ENCODE results near the gene SELENOK. TPM values are rescaled to one million over a fixed set of nuclear protein-coding genes. Genes with fewer than 3 reads are reported as not detected.

Gene SELENOK
- total RNA-seq, 1 experiment from 2014 or later = 16.3 TPM

DNA sequence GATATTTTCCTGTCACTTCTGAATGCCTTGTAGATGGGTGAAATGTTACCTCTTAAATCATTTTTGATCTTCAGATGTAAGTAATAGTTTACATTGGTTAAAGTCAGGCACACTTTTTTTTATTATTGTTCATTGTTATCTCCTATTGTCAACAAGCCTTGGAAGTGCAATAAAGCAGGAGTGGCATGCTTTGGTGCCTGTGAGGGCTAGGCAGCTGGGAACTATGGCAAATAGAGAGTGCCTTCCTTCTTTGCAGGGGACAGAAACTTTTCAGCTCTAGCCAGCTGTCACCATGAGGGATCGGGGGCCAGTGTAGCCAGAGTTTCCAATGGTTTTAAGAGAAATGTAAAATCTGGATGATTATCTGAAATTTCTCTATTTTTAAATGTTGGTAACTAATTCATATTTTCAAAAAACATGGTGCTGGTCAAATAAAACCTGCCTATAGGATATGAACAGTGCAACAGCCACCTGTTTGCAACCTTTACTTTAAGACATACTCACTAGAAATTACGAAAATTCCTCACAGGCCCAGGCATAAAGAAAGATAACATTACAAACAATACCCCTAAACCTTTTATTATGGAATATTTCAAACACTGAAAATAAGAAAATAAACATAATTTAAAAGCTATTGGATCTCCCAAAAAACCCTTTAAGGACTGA lies 9.1 kb upstream of the SELENOK start:
- no TSS peak for BruUV-seq (replicated peaks)
- no peak for ATAC-seq
- TF ChIP-seq POLR2AphosphoS5 (IDR thresholded peaks at IDR 0.05; ENCODE audit: low read depth, low read length) (no peak), TCF7L2 (IDR thresholded peaks at IDR 0.05; ENCODE audit: low read depth, low read length) (no peak), SIN3A (IDR thresholded peaks at IDR 0.05; ENCODE audit: borderline replicate concordance, insufficient read depth, low read depth, low read length) (no peak)
- TF ChIP-seq, protein P1, sequence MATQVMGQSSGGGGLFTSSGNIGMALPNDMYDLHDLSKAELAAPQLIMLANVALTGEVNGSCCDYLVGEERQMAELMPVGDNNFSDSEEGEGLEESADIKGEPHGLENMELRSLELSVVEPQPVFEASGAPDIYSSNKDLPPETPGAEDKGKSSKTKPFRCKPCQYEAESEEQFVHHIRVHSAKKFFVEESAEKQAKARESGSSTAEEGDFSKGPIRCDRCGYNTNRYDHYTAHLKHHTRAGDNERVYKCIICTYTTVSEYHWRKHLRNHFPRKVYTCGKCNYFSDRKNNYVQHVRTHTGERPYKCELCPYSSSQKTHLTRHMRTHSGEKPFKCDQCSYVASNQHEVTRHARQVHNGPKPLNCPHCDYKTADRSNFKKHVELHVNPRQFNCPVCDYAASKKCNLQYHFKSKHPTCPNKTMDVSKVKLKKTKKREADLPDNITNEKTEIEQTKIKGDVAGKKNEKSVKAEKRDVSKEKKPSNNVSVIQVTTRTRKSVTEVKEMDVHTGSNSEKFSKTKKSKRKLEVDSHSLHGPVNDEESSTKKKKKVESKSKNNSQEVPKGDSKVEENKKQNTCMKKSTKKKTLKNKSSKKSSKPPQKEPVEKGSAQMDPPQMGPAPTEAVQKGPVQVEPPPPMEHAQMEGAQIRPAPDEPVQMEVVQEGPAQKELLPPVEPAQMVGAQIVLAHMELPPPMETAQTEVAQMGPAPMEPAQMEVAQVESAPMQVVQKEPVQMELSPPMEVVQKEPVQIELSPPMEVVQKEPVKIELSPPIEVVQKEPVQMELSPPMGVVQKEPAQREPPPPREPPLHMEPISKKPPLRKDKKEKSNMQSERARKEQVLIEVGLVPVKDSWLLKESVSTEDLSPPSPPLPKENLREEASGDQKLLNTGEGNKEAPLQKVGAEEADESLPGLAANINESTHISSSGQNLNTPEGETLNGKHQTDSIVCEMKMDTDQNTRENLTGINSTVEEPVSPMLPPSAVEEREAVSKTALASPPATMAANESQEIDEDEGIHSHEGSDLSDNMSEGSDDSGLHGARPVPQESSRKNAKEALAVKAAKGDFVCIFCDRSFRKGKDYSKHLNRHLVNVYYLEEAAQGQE (IDR thresholded peaks at IDR 0.05; ENCODE audit: insufficient read depth in 1 of 2, low read depth in 2 of 2, low read length in 1 of 2) = no peak
- TF ChIP-seq, protein P2, sequence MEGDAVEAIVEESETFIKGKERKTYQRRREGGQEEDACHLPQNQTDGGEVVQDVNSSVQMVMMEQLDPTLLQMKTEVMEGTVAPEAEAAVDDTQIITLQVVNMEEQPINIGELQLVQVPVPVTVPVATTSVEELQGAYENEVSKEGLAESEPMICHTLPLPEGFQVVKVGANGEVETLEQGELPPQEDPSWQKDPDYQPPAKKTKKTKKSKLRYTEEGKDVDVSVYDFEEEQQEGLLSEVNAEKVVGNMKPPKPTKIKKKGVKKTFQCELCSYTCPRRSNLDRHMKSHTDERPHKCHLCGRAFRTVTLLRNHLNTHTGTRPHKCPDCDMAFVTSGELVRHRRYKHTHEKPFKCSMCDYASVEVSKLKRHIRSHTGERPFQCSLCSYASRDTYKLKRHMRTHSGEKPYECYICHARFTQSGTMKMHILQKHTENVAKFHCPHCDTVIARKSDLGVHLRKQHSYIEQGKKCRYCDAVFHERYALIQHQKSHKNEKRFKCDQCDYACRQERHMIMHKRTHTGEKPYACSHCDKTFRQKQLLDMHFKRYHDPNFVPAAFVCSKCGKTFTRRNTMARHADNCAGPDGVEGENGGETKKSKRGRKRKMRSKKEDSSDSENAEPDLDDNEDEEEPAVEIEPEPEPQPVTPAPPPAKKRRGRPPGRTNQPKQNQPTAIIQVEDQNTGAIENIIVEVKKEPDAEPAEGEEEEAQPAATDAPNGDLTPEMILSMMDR (IDR thresholded peaks at IDR 0.05) = no peak
- no peak overlapping the region for H3K27ac ChIP-seq (ENCODE audit: low read length)
- intact Hi-C loops (cut with micrococcal nuclease; ENCODE audit: unreplicated experiment) = no loop called here
- no peak for DNase-seq (ENCODE audit: low read depth, low spot score)
- no peak overlapping the region for H3K4me3 ChIP-seq (ENCODE audit: low read depth in 2 of 2, low read length in 2 of 2)
- in situ Hi-C loops (cut with HindIII; ENCODE audit: low pct_unique_long_range_greater_than_20kb, low sequenced_read_pairs) = no loop called here
- CTCF ChIA-PET = no interaction called here
- no peaks in the 10 kb centered on the region; the same call in 1 of the 2 replicates for H3K36me3 ChIP-seq (ENCODE audit: control insufficient read depth, insufficient read depth, low read length)
- POLR2A ChIA-PET = no interaction called here
- H3K27me3 ChIP-seq (ENCODE audit: control insufficient read depth, insufficient read depth, low read length) = peaks cover 3% of the 10 kb centered on the region
- H3K9me3 ChIP-seq (ENCODE audit: control insufficient read depth, insufficient read depth, low read depth, low read length) = no peaks in the 10 kb centered on the region
- no peaks in the 10 kb centered on the region for H3K4me1 ChIP-seq (ENCODE audit: control insufficient read depth, insufficient read depth, low read length)

DNA sequence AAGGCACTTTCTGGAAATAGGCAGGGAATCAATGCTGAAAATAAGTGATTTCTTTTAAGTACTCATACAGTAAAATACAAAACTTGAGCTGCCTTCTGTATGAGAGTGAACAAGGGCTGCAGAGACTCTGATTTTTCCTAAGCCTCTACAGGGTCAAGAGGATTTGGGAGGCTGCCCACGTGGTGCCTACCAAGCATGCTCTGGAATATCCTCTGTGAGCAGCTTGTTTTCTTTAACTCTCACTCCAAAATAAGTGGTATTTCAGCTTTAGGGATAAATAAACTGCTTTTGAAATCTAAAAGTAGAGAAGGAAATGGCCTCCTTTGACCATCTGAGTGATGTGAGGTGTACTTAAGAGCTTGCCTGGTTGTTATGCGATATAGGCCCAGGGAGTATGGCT lies 8.1 kb upstream of the SELENOK start:
- ChIA-PET CTCF (no interaction called here), POLR2A (no interaction called here)
- no peaks in the 10 kb centered on the region for H3K9me3 ChIP-seq (ENCODE audit: control insufficient read depth, insufficient read depth, low read depth, low read length)
- no peak overlapping the region for H3K4me3 ChIP-seq (ENCODE audit: low read depth in 2 of 2, low read length in 2 of 2)
- BruUV-seq (replicated peaks) = no TSS peak
- TF ChIP-seq POLR2AphosphoS5 (IDR thresholded peaks at IDR 0.05; ENCODE audit: low read depth, low read length) (no peak), SIN3A (IDR thresholded peaks at IDR 0.05; ENCODE audit: borderline replicate concordance, insufficient read depth, low read depth, low read length) (no peak), TCF7L2 (IDR thresholded peaks at IDR 0.05; ENCODE audit: low read depth, low read length) (no peak)
- TF ChIP-seq, protein P1 (IDR thresholded peaks at IDR 0.05; ENCODE audit: insufficient read depth in 1 of 2, low read depth in 2 of 2, low read length in 1 of 2) = no peak
- TF ChIP-seq, protein P2 (IDR thresholded peaks at IDR 0.05) = no peak
- H3K4me1 ChIP-seq (ENCODE audit: control insufficient read depth, insufficient read depth, low read length) = no peaks in the 10 kb centered on the region
- in situ Hi-C loops (cut with HindIII; ENCODE audit: low pct_unique_long_range_greater_than_20kb, low sequenced_read_pairs) (no loop called here), intact Hi-C loops (cut with micrococcal nuclease; ENCODE audit: unreplicated experiment) (no loop called here)
- no peaks in the 10 kb centered on the region; the same call in 1 of the 2 replicates for H3K36me3 ChIP-seq (ENCODE audit: control insufficient read depth, insufficient read depth, low read length)
- no peak overlapping the region for H3K27ac ChIP-seq (ENCODE audit: low read length)
- DNase-seq (ENCODE audit: low read depth, low spot score) (no peak), ATAC-seq (no peak)
- peaks cover 3% of the 10 kb centered on the region for H3K27me3 ChIP-seq (ENCODE audit: control insufficient read depth, insufficient read depth, low read length)
